GM10248 (cell line): ENCODE measurements around the gene SETD1B.

Experiments
- CTCF ChIA-PET: fragments of 300-600 bp; sonication (Branson Sonifier 250); formaldehyde crosslinking; extraction: SDS; loops from one replicate; lab custom pipeline; 2021; ENCODE audit warnings: antibody characterized with exemption; lab: Yijun Ruan, JAX
- POLR2A ChIA-PET: fragments of 350-650 bp; sonication (Branson Sonifier 250); formaldehyde crosslinking; extraction: SDS; loops from one replicate; lab custom pipeline; 2020; ENCODE audit warnings: antibody characterized with exemption; lab: Yijun Ruan, JAX
- DNase-seq: peaks from one replicate; pipeline ENCODE4 v3.0.0; 2012; ENCODE audit errors: extremely low spot score
- TF ChIP-seq, protein P1 (sequence below): IDR thresholded peaks from 2 replicates; pipeline ENCODE4 v1.5.1; 2012; ENCODE audit warnings: mild to moderate bottlenecking, low read depth; ENCODE audit errors: extremely low read depth, missing control alignments, control extremely low read depth

Gene SETD1B

GRCh38 chr12:121839106-121839992 is 35.5 kb downstream of the SETD1B start:
- TF ChIP-seq, protein P1, sequence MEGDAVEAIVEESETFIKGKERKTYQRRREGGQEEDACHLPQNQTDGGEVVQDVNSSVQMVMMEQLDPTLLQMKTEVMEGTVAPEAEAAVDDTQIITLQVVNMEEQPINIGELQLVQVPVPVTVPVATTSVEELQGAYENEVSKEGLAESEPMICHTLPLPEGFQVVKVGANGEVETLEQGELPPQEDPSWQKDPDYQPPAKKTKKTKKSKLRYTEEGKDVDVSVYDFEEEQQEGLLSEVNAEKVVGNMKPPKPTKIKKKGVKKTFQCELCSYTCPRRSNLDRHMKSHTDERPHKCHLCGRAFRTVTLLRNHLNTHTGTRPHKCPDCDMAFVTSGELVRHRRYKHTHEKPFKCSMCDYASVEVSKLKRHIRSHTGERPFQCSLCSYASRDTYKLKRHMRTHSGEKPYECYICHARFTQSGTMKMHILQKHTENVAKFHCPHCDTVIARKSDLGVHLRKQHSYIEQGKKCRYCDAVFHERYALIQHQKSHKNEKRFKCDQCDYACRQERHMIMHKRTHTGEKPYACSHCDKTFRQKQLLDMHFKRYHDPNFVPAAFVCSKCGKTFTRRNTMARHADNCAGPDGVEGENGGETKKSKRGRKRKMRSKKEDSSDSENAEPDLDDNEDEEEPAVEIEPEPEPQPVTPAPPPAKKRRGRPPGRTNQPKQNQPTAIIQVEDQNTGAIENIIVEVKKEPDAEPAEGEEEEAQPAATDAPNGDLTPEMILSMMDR: no peak
- ChIA-PET POLR2A (interaction anchor here (0.6 kb wide), 1 partner anchor 33 kb away, joined by 3 read pairs; no protein-coding TSS in a partner anchor), CTCF (interaction anchor here (3.0 to 7.3 kb wide), 3 partner anchors 12 to 45 kb away, joined by 19 to 52 read pairs (median 30); partner anchors contain the start of gene RHOF)
- DNase-seq: peak; percentile 100

GRCh38 chr12:121839993-121840761 is 36.4 kb downstream of the SETD1B start:
- ChIA-PET CTCF (interaction anchor here (3.0 to 7.3 kb wide), 3 partner anchors 12 to 45 kb away, joined by 19 to 52 read pairs (median 30); partner anchors contain the start of gene RHOF), POLR2A (no interaction called here)
- DNase-seq: no peak
- TF ChIP-seq, protein P1: no peak

DNA sequence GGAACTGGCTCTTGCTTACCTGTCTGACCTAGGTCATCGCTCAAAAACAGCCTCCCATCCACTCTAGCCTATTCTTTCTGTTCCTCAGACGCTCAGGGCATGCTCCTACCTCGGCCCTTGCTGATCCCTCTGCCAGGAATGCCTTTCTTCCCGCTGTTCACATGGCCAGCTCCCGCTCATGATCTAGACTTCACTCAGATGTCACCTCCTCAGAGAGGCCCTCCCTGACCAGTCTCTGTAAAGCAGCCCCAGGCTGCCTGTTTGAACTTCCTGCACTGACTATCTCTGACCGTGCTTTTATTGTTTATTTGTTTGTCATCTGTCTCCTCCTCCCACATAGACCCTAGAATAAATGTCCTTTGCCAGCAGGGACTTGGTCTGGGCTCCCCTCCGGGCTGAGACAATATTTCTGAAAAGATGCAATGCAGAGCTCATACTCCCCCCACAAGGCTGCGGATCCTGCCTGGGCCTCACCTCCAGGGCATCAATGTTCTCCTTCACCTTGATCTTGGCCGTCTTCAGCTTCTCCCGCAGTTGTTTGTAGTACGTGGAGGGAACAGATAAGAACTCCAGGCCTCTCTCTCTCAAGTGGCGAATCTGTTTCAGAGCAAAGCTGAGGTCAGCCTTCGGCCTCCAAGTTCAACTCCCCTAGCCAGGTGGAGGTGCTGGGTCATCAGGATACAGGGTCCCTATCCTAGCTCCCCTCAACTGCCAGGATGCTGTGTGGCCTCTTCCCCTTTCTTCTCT is 39.6 kb downstream of the SETD1B start:
- DNase-seq: no peak
- CTCF ChIA-PET: interaction anchor here (1.1 to 1.9 kb wide), 6 partner anchors 9 to 49 kb away, joined by 3 to 11 read pairs (median 4); partner anchors contain the start of genes PSMD9 and RHOF
- POLR2A ChIA-PET: no interaction called here
- TF ChIP-seq, protein P1: no peak

DNA sequence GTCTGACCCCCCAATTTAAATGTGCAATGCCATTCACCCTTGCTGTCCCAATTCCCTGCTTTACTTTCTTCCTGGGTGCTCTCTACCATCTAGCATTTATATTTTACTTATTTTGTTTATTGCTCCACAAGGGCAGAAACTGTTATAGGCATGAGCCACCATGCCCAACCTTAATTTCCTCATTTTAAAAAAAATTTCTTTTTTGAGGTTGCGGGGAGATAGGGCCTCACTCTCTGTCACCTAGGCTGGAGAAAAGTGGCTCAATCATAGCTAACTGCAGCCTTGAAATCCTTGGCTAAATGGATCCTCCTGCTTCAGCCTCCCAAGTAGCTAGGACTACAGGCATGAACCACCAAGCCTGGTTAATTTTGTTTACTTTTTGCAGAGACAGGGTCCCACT is 41.9 kb downstream of the SETD1B start:
- POLR2A ChIA-PET: no interaction called here

DNA sequence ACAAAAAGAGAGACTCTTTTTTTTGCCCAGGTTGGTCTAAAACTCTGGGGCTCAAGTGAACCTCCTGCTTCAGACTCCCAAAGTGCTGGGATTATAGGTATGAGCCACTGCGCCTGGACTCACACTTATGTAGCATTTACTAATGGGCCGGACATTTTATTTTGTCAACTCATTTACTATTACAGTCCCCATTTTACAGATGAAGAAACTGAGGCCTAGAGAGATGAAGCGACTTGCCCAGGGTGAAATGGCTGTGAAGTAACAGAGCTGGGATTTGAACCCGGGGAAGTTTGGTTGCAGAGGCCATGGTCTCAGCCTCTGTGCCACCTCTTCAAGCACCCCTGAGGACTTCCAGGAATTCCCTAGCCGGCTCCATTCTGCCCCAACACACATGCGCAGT is 45.4 kb downstream of the SETD1B start:
- TF ChIP-seq, protein P1: no peak
- POLR2A ChIA-PET: no interaction called here
- CTCF ChIA-PET: no interaction called here
- DNase-seq: no peak

More for the DNA sequence above, 41.9 kb downstream of the SETD1B start:
- no peak for DNase-seq
- CTCF ChIA-PET: interaction anchor here (0.9 to 2.0 kb wide), 3 partner anchors 18 to 34 kb away, joined by 3 to 5 read pairs (median 3); no protein-coding TSS in a partner anchor
- TF ChIP-seq, protein P1: no peak
